SK-N-SH (cell line): ENCODE measurements around the gene SLC26A5. TPM values are rescaled to one million over a fixed set of nuclear protein-coding genes. Genes with fewer than 3 reads are reported as not detected.

Experiments used
- CTCF ChIA-PET: fragments of 300-600, 350-600 bp; formaldehyde crosslinking; extraction: SDS; loops from one replicate; lab custom pipeline; 2021; lab: Yijun Ruan, JAX
- POLR2A ChIA-PET: fragments of 350-600 bp; sonication (Branson Sonifier 250); formaldehyde crosslinking; extraction: SDS; loops from one replicate; lab custom pipeline; 2020; ENCODE audit warnings: antibody characterized with exemption, inconsistent platforms; lab: Yijun Ruan, JAX
- DNase-seq: peaks from one replicate; pipeline ENCODE4 v3.0.0; 2012
- H2AFZ ChIP-seq: fragments of 200-600 bp; sonication (generic); 2 replicates; pipeline ENCODE4 v1.8.1; 2016; ENCODE audit warnings: antibody characterized with exemption, mild to moderate bottlenecking, low read depth
- H3F3A ChIP-seq: fragments of 200-600 bp; sonication (generic); replicated peaks from 2 replicates; pipeline ENCODE3; 2016; ENCODE audit warnings: antibody characterized with exemption, mild to moderate bottlenecking; ENCODE audit not compliant: insufficient read depth
- H3K27ac ChIP-seq, 2 experiments: fragments of 200-500 bp in 1 of 2; fragments of 200-600 bp in 1 of 2; sonication (Bioruptor generic) in 1 of 2; sonication (generic), shearing (Covaris generic) in 1 of 2; 2 replicates each; pipeline versions ENCODE4 v1.5.1 to v1.6.1; 2014 to 2016; ENCODE audit warnings: low read depth in 2 of 2, inconsistent platforms in 1 of 2, low read length in 1 of 2, mild to moderate bottlenecking in 1 of 2, mixed read lengths in 1 of 2
- H3K27me3 ChIP-seq: fragments of 200-600 bp; sonication (generic), shearing (Covaris generic); 2 replicates; pipeline ENCODE4 v1.6.1; 2016; ENCODE audit warnings: mixed run types; ENCODE audit not compliant: insufficient read depth
- H3K36me3 ChIP-seq, 2 experiments: fragments of 200-500 bp in 1 of 2; fragments of 200-600 bp in 1 of 2; sonication (Bioruptor generic) in 1 of 2; sonication (generic) in 1 of 2; replicated peaks in 1 of 2; 2 replicates each; pipeline versions ENCODE3 to v1.5.1; 2014 to 2016; ENCODE audit warnings: low read length in 1 of 2, mild to moderate bottlenecking in 1 of 2; ENCODE audit not compliant: insufficient read depth in 2 of 2, control insufficient read depth in 1 of 2
- H3K4me1 ChIP-seq, 2 experiments: fragments of 200-500 bp in 1 of 2; fragments of 200-600 bp in 1 of 2; sonication (Bioruptor generic) in 1 of 2; sonication (generic), shearing (Covaris generic) in 1 of 2; 2 replicates each; pipeline versions ENCODE4 v1.5.1 to v1.6.1; 2014 to 2016; ENCODE audit warnings: low read depth in 1 of 2, low read length in 1 of 2, mixed run types in 1 of 2; ENCODE audit not compliant: insufficient read depth in 2 of 2, control insufficient read depth in 1 of 2
- H3K4me2 ChIP-seq: fragments of 200-600 bp; sonication (generic), shearing (Covaris generic); 2 replicates; pipeline ENCODE4 v1.6.1; 2017; ENCODE audit warnings: mixed run types
- H3K4me3 ChIP-seq, 2 experiments: fragments of 200-500 bp in 1 of 2; fragments of 200-600 bp in 1 of 2; sonication (Bioruptor generic) in 1 of 2; sonication (generic), shearing (Covaris generic) in 1 of 2; 2 replicates each; pipeline versions ENCODE4 v1.5.1 to v1.8.1; 2014 to 2016; ENCODE audit warnings: low read depth in 2 of 2, inconsistent platforms in 1 of 2, low read length in 1 of 2, mild to moderate bottlenecking in 1 of 2, mixed read lengths in 1 of 2, moderate library complexity in 1 of 2
- H3K79me2 ChIP-seq: fragments of 200-600 bp; sonication (generic); 2 replicates; pipeline ENCODE4 v1.8.1; 2017; ENCODE audit warnings: mild to moderate bottlenecking; ENCODE audit not compliant: insufficient read depth
- H3K9ac ChIP-seq: fragments of 200-600 bp; sonication (generic); 2 replicates; pipeline ENCODE4 v1.6.1; 2017; ENCODE audit warnings: mixed run types
- H3K9me2 ChIP-seq: fragments of 200-600 bp; sonication (generic); 2 replicates; pipeline ENCODE4 v1.6.1; 2017; ENCODE audit warnings: mixed run types
- H3K9me3 ChIP-seq: fragments of 200-600 bp; sonication (generic); 2 replicates; pipeline ENCODE4 v1.6.1; 2017; ENCODE audit warnings: mixed run types, mild to moderate bottlenecking, moderate library complexity
- H4K20me1 ChIP-seq: fragments of 200-600 bp; sonication (generic); 2 replicates; pipeline ENCODE4 v1.6.1; 2017; ENCODE audit warnings: mild to moderate bottlenecking, mixed run types; ENCODE audit not compliant: insufficient read depth
- ELF1 ChIP-seq: IDR thresholded peaks from 2 replicates; pipeline ENCODE4 v1.4.0; 2012
- EP300 ChIP-seq, 2 experiments: IDR thresholded peaks; 2 replicates each; pipeline versions ENCODE4 v1.4.0 to v1.6.1; 2012; ENCODE audit warnings: borderline replicate concordance in 1 of 2, low read depth in 1 of 2, low read length in 1 of 2
- FOXM1 ChIP-seq: IDR thresholded peaks from 2 replicates; pipeline ENCODE4 v1.4.0; 2012; ENCODE audit warnings: low read depth, mild to moderate bottlenecking
- GABPA ChIP-seq: IDR thresholded peaks from 2 replicates; pipeline ENCODE4 v1.4.0; 2012; ENCODE audit warnings: low read depth, mild to moderate bottlenecking
- PBX3 ChIP-seq: IDR thresholded peaks from 2 replicates; pipeline ENCODE4; 2012
- POLR2AphosphoS5 ChIP-seq: IDR thresholded peaks from 2 replicates; pipeline ENCODE4 v1.6.1; 2012; ENCODE audit warnings: low read depth, low read length
- RCOR1 ChIP-seq: fragments of 150-350 bp; IDR thresholded peaks from 2 replicates; pipeline ENCODE4 v1.6.1; 2017; ENCODE audit warnings: antibody characterized with exemption, low read length
- REST ChIP-seq: IDR thresholded peaks from 2 replicates; pipeline ENCODE4 v1.6.1; 2012; ENCODE audit warnings: mild to moderate bottlenecking, low read depth, low read length, moderate library complexity
- RFX5 ChIP-seq: IDR thresholded peaks from 2 replicates; pipeline ENCODE4 v1.6.1; 2012; ENCODE audit warnings: mild to moderate bottlenecking, improper control_type of control experiment, low read length
- RXRA ChIP-seq: IDR thresholded peaks from 2 replicates; pipeline ENCODE4 v1.4.0; 2012; ENCODE audit warnings: low read depth, mild to moderate bottlenecking, borderline replicate concordance
- TEAD4 ChIP-seq: IDR thresholded peaks from 2 replicates; pipeline ENCODE4 v1.4.0; 2012; ENCODE audit warnings: mild to moderate bottlenecking, borderline replicate concordance; ENCODE audit not compliant: insufficient read depth
- USF2 ChIP-seq: fragments of 150-350 bp; IDR thresholded peaks from 2 replicates; pipeline ENCODE4 v1.6.1; 2017; ENCODE audit warnings: antibody characterized with exemption, low read length, low read depth, borderline replicate concordance
- YY1 ChIP-seq: IDR thresholded peaks from 2 replicates; pipeline ENCODE4 v1.4.0; 2012; ENCODE audit warnings: low read depth, mild to moderate bottlenecking
- WGBS: methylation state at CpG from one replicate; pipeline ENCODE4 v1.1.6; 2017; ENCODE audit warnings: low lambda C conversion rate; 5-methylcytosine and 5-hydroxymethylcytosine counted together
- polyA plus RNA-seq, 3 experiments: library from polyadenylated mRNA; depleted of rRNA; stranded (reverse); fragments of >200 nt; gene quantifications; 2 replicates each; pipeline ENCODE4 v1.2.3, GENCODE V29; 2012

The SLC26A5 gene
- polyA plus RNA-seq, 1 of the 3 experiments (the other 2 are of a cell fraction), result not detected

- Histone ChIP-seq H2AFZ (no peak overlapping the region), H3K4me1 (peaks cover 0 to 2% of the 10 kb centered on the region in 2 experiments; a peak in 1 of 4 replicates), H4K20me1 (no peaks in the 10 kb centered on the region), H3K36me3 (no peaks in the 10 kb centered on the region), H3K4me3 (no peak overlapping the region), H3F3A (no peaks in the 10 kb centered on the region), H3K27ac (no peak overlapping the region), H3K9me3 (no peaks in the 10 kb centered on the region), H3K27me3 (peaks cover 11% of the 10 kb centered on the region; the same call in 1 of the 2 replicates), H3K4me2 (no peak overlapping the region), H3K9ac (no peak overlapping the region), H3K9me2 (no peaks in the 10 kb centered on the region), H3K79me2 (no peaks in the 10 kb centered on the region)
- 37% methylated on average over 4 of the region's 4 CpGs for WGBS
- TF ChIP-seq EP300 (IDR thresholded peaks at IDR 0.05; ENCODE audit: borderline replicate concordance in 1 of 2, low read depth in 1 of 2, low read length in 1 of 2), result peak in 1 of 2 experiments; percentile 32; a peak in 2 of 4 replicates
- TF ChIP-seq YY1, result no peak
- POLR2A ChIA-PET, result no interaction called here
- DNase-seq, result no peak
- CTCF ChIA-PET, result interaction anchor here (0.6 to 9.9 kb wide), 5 partner anchors 11 to 517 kb away, joined by 3 to 56 read pairs (median 4); partner anchors contain the start of gene SLC26A5
These were observed 23.3 kb upstream of the SLC26A5 start for GRCh38 chr7:103469095-103469948.

- no peak overlapping the region for H3K4me2 ChIP-seq
- H3K27me3 ChIP-seq, result peaks cover 11% of the 10 kb centered on the region; the same call in 1 of the 2 replicates
- H3K9me2 ChIP-seq, result no peaks in the 10 kb centered on the region
- H3F3A ChIP-seq, result no peaks in the 10 kb centered on the region
- no peaks in the 10 kb centered on the region for H3K9me3 ChIP-seq
- no peak overlapping the region for H2AFZ ChIP-seq
- no peaks in the 10 kb centered on the region for H4K20me1 ChIP-seq
- TF ChIP-seq PBX3 (no peak), TEAD4 (no peak), REST (no peak), RFX5 (no peak), POLR2AphosphoS5 (no peak), RXRA (no peak), USF2 (no peak), FOXM1 (no peak), GABPA (no peak), ELF1 (no peak), RCOR1 (no peak)
- H3K9ac ChIP-seq, result no peak overlapping the region
- no peaks in the 10 kb centered on the region for H3K79me2 ChIP-seq
- POLR2A ChIA-PET, result no interaction called here
- no peak for DNase-seq
- H3K4me3 ChIP-seq, result no peak overlapping the region
- CTCF ChIA-PET, result interaction anchor here (1.5 to 9.9 kb wide), 3 partner anchors 20 to 57 kb away, joined by 4 to 56 read pairs (median 5); partner anchors contain the start of gene SLC26A5
- H3K27ac ChIP-seq, result no peak overlapping the region
- H3K4me1 ChIP-seq, result peaks cover 0 to 2% of the 10 kb centered on the region in 2 experiments; a peak in 1 of 4 replicates
- 31% methylated on average over 3 of the region's 3 CpGs for WGBS
- no peaks in the 10 kb centered on the region for H3K36me3 ChIP-seq
These were observed 20.8 kb upstream of the SLC26A5 start for GRCh38 chr7:103466814-103467213.
